CD4-positive, alpha-beta T cell treated with Interleukin-15 for 1 hour (primary cell): ENCODE measurements around the gene SPATC1L.
"Not testable (repeated sequence)": the region's sequence is repeated elsewhere in the genome, so short reads cannot be mapped to it uniquely, and the experiment has no call there.

Source experiments
- DNase-seq: peaks from one replicate; pipeline ENCODE4 v3.0.0-alpha.2; 2020

The SPATC1L gene

DNA sequence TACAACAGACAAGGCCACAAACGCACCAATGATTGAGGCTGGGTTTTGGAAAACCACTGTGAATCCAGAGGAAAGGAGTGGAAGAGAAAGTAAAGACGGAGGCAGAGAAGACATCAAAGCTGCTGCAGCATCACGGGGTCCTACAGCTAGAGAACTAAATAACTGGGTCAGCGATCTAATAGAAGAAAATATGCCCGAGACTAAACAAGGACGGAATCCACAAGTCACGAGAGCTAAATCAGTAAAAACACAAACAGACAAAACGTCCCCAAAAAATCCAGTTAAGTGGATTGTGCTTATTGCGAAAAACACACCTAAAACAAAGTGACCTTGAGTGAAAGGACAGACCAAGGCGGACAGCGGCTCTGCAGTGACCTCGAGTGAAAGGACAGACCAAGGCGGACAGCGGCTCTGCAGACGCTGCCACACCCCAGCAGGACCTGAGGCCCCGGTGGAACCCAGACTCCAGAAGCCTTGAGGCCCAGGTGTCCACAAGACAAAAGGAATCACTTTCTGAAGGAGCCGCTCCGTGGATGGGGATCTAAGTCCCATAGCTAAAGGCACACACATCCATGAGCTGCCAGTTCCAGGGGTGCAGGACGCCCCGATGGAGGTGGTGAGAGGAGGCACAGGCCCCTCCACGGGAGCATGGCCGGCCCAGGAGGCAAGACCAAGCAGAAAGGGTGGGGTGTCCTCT is 34.9 kb downstream of the SPATC1L start:
- no peak for DNase-seq

DNA sequence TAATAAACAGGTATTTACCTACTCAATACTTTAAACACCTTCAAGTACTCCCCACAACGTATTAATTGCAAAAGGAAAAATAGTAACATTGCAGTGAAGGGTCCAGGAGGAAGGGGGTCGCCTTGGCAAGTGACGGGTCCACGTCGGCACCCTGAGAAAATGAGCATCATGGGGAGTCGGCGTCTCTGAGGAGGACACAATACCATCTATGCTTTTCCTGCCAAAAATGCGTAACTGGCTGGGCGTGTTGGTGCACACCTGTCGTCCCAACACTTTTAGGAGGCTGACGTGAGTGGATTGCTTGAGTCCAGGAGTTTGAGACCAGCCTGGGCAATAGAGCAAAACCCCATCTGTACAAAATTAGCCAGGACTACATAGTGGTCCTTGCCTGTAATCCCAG is 36.2 kb downstream of the SPATC1L start:
- no peak for DNase-seq

DNA sequence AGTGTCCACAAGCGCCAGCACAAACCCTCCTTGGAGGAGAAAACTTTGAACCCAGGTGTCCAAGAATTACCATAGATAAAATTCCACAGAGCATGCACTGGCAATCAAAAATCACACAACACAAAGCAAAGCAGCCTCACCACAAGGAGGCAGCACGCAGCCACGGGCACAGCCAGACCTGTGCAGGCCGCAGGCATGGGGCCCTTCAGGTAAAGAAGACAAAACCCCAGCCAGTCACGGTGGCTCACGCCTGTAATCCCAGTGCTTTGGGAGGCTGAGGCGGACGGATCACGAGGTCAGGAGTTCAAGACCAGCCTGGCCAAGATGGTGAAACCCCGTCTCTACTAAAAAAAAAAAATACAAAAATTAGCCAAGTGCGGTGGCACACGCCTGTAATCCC is 36.8 kb downstream of the SPATC1L start:
- DNase-seq: peak; percentile 34

DNA sequence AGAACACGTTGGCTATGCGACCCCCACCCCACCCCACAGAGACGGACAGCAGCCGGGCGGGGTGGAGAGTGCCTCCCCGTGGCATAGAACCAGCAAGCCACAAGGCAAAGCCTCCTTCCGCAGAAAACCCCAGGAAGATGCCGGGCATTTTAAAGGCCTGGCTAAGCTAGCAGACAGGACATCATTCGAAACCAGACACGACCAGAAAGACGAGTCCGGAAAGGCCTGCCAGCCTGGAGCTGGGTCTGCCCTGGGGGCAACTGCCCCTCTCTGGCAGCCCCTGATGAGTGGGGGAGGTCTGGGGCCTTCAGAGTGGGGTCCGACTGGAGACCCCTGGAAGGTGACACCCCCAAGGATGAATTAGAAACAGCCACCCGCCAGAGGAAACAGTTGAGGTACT is 37.4 kb downstream of the SPATC1L start:
- DNase-seq: no peak

DNA sequence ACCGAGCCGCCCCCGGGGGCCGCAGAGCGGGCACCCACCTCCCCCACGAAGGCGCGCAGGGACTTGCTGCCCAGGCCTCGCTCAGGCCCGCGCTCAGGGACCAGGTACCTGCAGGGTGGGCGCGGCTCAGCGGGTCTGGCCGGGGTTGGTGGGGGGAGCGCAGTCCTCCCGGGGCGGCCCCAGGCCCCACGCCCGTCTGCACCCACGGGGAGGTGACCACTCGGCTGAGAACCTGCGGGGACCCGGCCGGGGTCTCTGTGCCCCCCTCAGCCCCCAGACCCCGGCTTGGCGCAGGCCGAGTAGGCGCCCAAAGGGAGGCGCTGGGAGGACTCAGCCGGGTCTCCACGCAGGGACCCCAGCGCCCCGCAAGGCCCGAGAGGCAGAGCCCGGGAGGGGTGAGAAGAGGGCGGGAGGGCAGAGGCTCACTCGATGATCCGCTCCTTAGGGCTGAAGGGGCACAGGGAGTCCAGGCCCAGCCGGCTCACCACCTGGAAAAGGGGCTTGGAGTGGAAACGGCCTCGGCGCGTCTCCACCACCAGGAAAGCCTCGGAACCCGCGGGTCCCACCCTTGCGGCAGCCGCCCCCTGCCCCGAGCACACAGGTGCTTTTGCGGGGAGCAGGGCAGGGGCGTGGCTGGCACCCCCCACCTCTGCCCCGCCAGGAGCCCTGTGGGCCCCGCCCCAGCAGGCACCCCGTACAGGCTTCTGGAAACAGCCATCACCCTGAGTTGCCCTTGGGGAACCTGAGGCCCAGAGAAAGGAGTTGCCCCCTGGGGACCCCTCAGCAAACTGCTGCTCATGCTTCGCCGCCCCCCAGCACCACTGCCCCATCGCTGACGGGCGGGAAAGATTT is 38.2 kb downstream of the SPATC1L start:
- DNase-seq: no peak

DNA sequence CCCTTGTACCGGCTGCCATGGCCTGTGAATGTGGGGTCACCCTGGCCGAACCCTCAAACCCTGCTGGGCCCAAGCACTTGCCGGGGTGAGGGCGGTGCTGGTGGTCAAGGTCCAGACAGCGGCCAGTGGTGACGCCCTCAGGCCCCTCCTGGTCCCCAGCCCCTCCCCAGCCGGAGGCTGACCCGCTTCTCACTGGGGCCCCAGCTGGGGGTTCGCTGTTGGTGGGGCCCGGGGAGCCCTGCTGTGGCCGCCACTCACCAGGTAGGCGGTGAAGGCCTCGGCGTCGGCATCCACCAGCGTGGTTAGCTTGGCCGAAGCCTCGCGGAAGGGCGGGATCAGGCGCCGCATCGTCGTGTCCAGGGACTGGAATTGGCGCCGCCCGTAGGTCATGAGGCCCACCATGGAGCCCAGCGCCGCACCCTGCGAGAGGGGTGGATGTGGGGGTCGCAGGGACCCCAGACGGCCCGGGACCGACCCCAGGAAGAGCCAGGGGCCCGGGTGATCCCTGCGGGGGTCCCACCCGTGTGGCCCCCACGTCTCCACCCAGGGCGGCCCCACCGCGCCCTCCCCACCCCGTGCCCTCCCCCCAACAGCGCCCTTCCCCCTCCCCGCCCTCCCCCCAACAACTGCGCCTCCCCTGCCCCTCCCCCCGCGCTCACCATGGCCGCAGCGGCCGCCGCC is 39.0 kb downstream of the SPATC1L start:
- no peak for DNase-seq

DNA sequence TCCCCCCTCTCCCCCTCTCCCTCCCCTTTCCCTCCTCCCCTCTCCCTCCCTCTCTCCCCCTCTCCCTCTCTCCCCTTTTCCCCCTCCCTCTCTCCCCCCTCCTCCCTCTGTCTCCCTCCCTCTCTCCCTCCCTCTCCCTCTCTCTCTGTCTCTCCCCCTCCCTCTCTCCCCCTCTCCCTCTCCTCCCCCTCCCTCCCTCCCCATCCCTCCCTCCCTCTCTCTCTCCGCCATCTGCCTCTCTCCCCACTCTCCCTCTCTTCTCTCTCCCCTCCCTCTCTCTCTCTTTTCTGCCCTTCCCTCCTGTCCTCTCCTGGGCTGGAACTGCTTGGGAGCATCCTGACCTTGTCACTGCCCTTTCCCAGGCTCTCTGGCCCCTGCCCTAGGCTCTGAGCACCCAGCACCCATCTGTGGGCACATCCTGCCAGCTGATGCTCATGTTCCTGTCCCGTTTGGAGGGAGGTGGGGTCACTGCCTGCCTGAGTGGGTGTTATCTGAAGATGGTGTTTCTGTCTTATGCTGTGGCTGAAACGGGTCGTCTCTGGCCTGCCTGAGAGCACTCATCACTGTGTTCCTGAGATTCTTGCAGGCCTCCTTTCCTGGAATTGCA is 39.7 kb downstream of the SPATC1L start:
- DNase-seq: no peak

DNA sequence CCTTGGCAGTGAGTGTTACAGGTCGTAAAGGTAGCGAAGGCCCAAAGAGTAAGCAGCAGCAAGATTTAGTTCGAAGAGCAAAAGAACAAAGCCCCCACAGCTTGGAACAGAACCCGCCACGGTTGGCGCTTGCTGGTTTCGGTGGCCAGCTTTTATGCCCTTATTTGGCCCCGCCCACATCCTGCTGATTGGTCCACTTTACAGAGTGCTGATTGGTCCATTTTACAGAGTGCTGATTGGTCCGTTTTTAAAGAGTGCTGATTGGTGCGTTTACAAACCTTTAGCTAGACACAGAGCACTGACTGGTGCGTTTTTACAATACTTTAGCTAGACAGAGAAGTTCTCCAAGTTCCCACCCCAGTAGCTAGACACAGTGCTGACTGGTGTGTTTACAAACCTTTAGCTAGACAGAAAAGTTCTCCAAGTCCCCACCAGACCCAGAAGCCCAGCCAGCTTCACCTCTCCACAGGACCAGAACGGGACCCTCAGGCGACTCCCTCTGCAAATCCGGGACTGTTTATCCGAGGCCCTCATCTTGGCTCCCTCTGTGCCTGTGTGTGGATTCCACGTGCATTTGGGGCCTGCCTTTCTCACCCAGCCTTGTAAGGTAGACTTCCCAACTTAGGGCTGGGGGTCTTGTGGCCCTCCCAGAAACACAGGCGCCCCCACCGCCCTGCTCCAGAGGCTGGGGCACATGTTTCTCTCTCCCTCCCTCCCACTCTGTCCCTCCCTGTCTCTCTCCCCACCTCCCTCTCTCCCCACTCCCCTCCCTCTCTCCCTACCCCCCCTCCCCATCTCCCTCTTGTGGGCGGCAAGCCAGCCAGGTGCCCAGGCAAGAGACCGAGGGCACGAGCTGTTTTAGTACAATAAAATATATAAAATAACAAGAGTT is 41.4 kb downstream of the SPATC1L start:
- DNase-seq: no peak

DNA sequence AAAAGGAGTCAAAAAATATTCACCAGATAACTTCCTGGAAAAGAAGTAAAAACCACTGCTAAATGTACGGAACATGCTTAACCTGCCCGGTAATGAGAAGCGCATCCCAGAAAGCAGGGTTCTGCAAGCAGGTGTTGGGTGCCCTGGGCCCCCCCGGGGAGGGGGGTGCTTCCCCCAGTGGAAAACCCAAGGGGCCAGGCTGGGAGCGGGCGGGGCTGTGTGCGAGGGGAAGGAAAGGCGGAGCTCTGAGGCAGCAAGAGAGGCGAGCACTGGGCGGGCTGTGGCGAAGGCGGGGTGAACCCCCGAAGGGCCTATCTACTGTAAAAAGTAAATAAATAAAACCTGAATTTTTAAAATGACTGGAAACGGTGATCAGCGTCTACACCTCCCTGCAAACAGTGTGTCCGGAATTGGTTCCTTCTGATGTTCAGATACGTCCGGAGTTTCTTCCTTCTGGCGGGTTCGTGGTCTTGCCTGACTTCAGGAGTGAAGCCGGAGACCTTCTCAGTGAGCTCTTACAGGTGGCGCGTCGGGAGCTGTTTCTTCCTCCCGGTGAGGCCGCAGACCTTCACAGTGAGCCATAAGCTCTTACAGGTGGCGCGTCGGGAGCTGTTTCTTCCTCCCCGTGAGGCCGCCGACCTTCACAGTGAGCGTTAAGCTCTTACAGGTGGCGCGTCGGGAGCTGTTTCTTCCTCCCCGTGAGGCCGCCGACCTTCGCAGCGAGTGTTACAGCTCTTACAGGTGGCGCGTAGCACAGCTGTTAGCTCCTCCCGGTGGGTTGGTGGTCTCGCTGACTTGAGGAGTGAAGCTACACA is 42.3 kb downstream of the SPATC1L start:
- DNase-seq: no peak

DNA sequence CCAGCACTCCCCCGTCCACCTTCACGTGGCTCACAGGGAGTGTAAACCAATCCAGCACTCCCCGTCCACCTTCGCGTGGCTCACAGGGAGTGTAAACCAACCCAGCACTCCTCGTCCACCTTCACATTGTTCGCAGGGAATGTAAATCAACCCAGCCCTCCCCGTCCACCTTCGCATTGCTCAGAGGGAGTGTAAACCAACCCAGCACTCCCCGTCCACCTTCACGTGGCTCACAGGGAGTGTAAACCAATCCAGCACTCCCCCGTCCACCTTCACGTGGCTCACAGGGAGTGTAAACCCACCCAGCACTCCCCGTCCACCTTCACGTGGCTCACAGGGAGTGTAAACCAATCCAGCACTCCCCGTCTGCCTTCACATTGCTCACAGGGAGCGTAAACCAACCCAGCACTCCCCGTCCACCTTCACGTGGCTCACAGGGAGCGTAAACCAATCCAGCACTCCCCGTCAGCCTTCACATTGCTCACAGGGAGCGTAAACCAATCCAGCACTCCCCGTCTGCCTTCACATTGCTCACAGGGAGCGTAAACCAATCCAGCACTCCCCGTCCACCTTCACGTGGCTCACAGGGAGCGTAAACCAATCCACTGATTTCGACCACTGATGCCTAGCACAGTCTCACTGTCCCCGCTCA is 43.8 kb downstream of the SPATC1L start:
- DNase-seq: not testable (repeated sequence)

DNA sequence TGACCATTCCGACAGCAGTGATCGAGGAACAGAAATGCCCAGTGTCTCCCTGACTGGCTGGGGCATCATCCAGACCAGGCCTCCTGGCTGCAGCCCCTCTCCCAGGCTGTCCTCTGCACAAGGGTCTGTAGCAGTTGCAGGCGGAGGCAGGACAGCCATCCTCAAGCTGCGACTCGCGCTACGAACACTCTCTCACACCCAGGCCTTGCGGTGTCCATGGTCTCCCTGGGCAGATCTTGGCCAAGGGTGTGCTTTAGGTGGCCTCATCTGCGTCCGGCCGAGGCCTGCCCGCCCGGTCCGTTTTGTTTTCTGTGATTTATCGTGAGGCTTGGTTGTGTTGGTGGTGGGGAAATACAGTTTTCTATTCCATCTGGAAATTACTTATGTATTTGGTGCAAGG is 44.6 kb downstream of the SPATC1L start:
- DNase-seq: no peak

DNA sequence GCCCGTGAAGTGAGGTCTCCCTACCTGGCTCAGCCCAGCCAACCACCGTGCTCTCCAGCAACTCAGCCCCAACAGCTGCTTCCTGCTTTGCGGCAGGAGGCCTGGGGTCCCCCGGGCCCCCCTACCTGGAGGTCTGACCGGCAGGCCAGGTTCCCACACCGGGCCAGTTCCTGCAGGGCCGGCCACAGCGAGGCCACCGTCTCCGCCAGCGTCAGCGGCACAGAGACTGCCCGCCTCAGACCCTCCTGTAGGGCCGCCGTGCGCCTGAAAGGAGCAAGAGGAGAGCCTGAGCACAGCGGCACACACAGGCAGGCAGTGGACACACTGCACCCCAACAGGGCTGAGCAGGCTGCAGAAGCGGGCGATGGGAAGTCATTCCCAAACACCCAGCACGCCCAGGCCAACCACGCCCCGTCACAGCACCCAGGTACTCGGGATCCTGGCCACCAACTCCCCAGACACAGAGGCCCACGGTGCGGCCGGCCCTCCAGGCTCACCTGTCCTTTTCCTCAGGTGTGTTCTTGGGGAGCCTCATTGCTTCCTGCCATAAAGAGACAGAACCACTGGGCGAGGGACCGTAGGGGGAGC is 45.8 kb downstream of the SPATC1L start:
- no peak for DNase-seq

DNA sequence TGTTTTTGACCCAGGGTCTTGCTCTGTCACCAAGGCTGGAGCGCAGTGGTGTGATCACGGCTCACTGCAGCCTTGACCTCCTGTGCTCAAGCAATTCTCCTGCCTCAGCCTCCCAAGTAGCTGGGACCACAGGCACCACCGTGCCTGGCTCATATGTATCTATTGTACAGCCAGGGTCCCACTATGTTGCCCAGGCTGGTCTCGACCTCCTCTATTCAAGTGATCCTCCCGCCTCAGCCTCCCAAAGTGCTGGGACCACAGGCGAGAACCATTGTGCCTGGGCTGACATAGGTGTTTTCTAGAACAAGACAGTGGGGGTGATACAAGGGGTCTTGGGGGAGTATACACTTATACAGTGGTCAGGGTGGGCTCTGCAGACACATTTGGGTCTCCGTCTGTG is 46.4 kb downstream of the SPATC1L start:
- no peak for DNase-seq

DNA sequence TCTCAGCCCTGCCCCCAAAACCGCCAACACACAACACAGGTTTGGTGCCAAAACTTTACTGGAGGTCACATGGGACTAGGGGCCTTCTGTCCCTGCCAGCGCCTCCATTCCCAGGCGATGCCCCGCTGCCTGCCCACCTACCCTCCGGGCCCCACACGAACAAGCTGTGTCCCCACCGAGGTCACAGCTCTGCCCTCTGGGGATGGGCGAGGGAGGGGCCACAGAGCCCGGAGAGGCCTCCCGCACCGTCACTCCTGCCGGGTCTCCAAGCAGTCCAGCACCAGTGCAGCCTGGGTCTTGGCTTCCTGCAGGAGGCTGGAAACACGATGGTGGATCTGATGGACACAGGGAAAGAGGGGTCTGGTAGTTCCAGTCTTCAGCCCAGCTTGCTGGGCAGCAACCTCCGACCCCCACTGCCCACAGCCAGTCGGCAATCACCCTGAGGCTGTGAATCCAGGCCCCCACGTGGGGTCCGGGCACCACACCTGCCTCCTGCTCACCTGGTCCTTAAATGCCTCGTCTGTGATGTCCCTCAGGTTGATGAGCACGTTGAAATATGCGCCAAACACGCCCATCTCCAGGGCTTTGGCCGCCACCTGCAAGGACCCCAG is 47.4 kb downstream of the SPATC1L start:
- DNase-seq: no peak

DNA sequence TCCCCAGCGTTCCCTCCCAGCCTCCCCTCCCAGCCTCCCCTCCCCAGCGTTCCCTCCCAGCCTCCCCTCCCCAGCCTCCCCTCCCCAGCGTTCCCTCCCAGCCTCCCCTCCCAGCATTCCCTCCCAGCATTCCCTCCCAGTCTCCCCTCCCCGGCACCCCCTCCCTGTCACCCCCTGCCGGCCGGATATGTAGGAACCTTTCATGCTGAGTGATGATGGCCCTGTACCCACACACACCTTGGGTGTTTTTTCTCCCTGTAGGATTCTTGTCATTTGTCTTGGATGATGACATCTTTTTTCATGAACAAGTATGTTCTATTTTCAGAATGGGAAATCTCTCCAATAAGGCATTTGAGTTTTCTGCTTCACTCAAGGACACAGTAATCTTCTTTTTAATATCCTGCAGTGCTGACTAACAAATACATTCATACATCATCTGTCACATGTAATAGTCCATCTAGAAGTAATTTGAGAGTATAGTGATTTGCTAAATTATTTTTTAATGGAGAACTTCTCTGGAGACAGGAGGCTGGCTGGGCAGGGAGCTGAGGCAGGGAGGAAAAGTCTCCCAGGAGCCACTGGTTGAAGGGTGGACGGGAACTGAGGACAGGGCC is 48.4 kb downstream of the SPATC1L start:
- DNase-seq: no peak

DNA sequence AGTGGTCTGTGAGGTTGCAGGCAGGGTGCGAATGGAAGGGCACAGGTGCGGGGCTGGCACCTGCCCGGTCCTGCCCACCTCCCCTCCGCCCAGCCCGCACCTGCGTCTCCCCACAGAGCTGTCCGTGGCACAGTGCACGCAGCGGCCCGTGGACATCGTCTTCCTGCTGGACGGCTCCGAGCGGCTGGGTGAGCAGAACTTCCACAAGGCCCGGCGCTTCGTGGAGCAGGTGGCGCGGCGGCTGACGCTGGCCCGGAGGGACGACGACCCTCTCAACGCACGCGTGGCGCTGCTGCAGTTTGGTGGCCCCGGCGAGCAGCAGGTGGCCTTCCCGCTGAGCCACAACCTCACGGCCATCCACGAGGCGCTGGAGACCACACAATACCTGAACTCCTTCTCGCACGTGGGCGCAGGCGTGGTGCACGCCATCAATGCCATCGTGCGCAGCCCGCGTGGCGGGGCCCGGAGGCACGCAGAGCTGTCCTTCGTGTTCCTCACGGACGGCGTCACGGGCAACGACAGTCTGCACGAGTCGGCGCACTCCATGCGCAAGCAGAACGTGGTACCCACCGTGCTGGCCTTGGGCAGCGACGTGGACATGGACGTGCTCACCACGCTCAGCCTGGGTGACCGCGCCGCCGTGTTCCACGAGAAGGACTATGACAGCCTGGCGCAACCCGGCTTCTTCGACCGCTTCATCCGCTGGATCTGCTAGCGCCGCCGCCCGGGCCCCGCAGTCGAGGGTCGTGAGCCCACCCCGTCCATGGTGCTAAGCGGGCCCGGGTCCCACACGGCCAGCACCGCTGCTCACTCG is 52.2 kb downstream of the SPATC1L start:
- DNase-seq: no peak

DNA sequence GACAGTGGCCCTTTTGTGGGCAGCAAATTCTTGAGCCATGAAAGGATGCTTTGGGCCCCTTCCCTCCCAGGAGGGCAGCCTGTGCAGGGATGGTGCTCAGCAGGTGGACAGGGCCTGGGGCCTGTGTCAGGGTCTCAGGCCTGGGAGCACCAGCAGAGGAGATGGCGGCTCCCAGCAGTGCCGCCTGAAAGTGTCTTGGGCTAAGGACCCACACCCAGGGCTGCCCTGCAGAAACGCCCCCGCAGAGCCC is 52.7 kb downstream of the SPATC1L start:
- no peak for DNase-seq

DNA sequence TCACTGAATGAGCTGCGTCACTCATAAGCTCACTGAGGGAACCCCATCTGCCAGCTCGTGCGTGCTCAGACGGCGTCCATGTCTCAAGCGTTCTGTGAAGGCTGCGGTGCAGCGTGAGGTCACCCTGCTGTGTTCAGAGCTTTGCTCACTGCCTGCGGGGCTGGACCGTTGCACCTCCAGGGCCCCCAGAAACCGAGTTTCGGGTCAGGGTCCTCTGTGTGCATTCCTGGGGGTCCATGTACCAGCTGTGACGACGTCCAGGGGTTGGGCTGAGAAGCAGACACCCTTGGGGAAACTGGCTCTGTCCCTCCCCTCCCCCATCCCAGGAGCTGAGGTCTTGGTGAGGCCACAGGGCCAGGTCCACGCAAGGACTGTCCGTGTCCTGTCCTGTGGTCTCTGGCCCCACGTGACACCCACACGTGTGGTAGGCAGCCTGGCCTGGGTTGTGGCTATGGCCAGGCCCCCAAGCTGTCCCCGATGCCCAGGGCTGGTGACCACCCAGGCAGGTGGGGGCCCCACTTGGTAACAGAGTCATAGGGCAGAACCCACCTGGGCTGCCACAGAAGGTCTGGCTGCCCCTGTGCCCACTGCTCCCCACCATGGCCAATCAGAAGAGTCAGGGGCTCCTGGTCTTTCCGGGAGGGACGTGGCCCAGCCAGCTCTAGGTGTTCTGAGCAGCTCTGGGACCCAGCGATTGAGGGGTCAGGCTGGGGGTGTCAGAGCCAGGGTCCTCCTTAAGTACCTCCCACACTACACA is 53.2 kb downstream of the SPATC1L start:
- no peak for DNase-seq
